Type B pancreatic cell (in vitro differentiated cells): ENCODE results near the gene GPATCH3. TPM values are rescaled to one million over a fixed set of nuclear protein-coding genes. Genes with fewer than 3 reads are reported as not detected.

Experiments
- DNase-seq: peaks from one replicate; pipeline ENCODE4 v3.0.0; 2021; ENCODE audit warnings: mixed read lengths; ENCODE audit not compliant: unreplicated experiment; ENCODE audit errors: extremely low spot score
- H3K27ac Mint-ChIP-seq: 2 replicates; pipeline ENCODE4 v1.8.0; 2021; ENCODE audit warnings: mild to moderate bottlenecking, mixed read lengths
- H3K27me3 Mint-ChIP-seq: 2 replicates; pipeline ENCODE4 v1.8.0; 2021; ENCODE audit warnings: mixed read lengths
- H3K36me3 Mint-ChIP-seq: 2 replicates; pipeline ENCODE4 v1.8.0; 2021; ENCODE audit warnings: mixed read lengths
- H3K4me1 Mint-ChIP-seq: one replicate; pipeline ENCODE4 v1.8.0; 2021; ENCODE audit warnings: mixed read lengths; ENCODE audit not compliant: unreplicated experiment
- H3K4me3 Mint-ChIP-seq: 2 replicates; pipeline ENCODE4 v1.8.0; 2021; ENCODE audit warnings: mild to moderate bottlenecking, mixed read lengths
- H3K9me3 Mint-ChIP-seq: 2 replicates; pipeline ENCODE4 v1.8.0; 2021; ENCODE audit warnings: mixed read lengths
- CTCF ChIP-seq: fragments of 200-600 bp; sonication (generic); conservative IDR thresholded peaks from 2 replicates; pipeline ENCODE4 v1.5.0; 2021; ENCODE audit warnings: antibody characterized with exemption, mild to moderate bottlenecking
- total RNA-seq: library from RNA; stranded (reverse); gene quantifications from 2 replicates; pipeline ENCODE4 v1.2.1, GENCODE V29; 2021; ENCODE audit warnings: low replicate concordance

The GPATCH3 gene
- total RNA-seq, 1 donor from 2014 or later: 19.2 TPM

- H3K4me1 Mint-ChIP-seq: no peaks in the 10 kb centered on the region
- H3K27ac Mint-ChIP-seq: no peak overlapping the region
- no peak for DNase-seq
- TF ChIP-seq CTCF: no peak
- no peaks in the 10 kb centered on the region for H3K9me3 Mint-ChIP-seq
- H3K36me3 Mint-ChIP-seq: peaks cover 25% of the 10 kb centered on the region
- no peaks in the 10 kb centered on the region for H3K27me3 Mint-ChIP-seq
- H3K4me3 Mint-ChIP-seq: no peak overlapping the region
These were observed 37.9 kb upstream of the GPATCH3 start for GRCh38 chr1:26938004-26938658.

DNA sequence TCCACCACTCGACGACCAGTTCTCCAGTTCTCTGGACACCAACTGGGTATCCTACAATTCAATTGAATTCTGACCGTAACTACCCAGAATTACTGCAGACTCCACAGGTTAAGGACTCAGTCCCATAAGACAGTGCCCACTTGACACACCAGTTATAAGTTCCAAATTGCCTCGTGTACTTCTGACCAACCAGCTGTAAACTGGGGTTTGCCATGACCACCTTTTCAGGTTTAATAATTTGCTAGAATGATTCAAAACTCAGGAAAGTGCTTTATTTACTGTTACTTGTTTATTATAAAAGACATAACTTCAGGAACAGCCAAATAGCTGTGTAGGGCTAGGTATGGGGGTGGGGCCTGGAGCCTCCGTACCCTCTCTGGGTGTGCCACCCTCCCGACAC, 36.6 kb upstream of the GPATCH3 start:
- Mint-ChIP-seq H3K4me1 (no peaks in the 10 kb centered on the region), H3K9me3 (no peaks in the 10 kb centered on the region), H3K36me3 (peaks cover 20% of the 10 kb centered on the region), H3K27me3 (no peaks in the 10 kb centered on the region), H3K27ac (no peak overlapping the region), H3K4me3 (no peak overlapping the region)
- no peak for TF ChIP-seq CTCF
- DNase-seq: no peak

DNA sequence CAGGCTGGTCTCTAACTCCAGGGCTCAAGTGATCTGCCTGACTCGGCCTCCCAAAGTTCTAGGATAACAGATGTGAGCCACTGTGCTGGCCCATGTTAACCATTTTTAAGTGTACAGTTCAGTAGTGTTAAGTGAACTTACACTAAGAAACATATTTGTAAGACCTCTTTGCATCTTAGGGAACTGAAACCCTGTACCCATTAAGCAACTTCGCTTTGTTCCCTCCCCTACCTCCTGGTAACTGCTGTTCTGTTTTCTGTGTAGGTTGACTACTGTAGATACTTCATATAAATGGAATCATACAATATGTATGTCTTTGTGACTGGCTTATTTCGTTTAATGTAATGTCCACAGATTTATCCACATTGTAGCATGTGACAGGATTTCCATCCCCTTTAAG, 32.3 kb upstream of the GPATCH3 start:
- Mint-ChIP-seq H3K27ac (no peak overlapping the region), H3K27me3 (no peaks in the 10 kb centered on the region), H3K4me3 (no peak overlapping the region), H3K4me1 (no peaks in the 10 kb centered on the region), H3K36me3 (peaks cover 27% of the 10 kb centered on the region), H3K9me3 (no peaks in the 10 kb centered on the region)
- no peak for DNase-seq
- no peak for TF ChIP-seq CTCF

- Mint-ChIP-seq H3K4me3 (peak overlapping the region; percentile 93), H3K9me3 (no peaks in the 10 kb centered on the region), H3K27me3 (no peaks in the 10 kb centered on the region), H3K36me3 (peaks cover 27% of the 10 kb centered on the region), H3K27ac (no peak overlapping the region), H3K4me1 (peaks cover 26% of the 10 kb centered on the region)
- no peak for DNase-seq
- no peak for TF ChIP-seq CTCF
These were observed 23.4 kb upstream of the GPATCH3 start for GRCh38 chr1:26923711-26924110.

DNA sequence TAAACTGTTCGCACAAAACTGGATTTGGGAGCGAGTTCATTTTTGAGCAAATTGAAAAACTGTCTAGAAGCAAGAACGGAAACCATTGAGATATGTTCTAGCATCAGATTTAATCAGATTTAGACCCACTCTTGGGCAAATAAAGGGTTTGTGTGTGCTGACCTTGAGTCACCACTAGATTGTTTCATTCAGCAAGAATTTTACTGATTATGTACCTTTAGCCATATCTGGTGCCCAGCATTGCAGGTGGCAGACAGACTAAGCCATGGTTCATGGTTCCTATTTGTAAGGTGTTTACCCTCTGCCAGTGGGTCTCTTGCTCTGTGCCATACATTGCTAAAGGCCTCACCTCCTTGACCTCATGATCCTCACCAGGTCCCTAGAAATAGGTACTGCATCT, 22.6 kb upstream of the GPATCH3 start:
- H3K36me3 Mint-ChIP-seq: peaks cover 19% of the 10 kb centered on the region
- peak overlapping the region; percentile 72 for H3K27ac Mint-ChIP-seq
- no peaks in the 10 kb centered on the region for H3K9me3 Mint-ChIP-seq
- H3K4me1 Mint-ChIP-seq: peaks cover 26% of the 10 kb centered on the region
- H3K27me3 Mint-ChIP-seq: no peaks in the 10 kb centered on the region
- DNase-seq: no peak
- H3K4me3 Mint-ChIP-seq: peak overlapping the region; percentile 93
- no peak for TF ChIP-seq CTCF

DNA sequence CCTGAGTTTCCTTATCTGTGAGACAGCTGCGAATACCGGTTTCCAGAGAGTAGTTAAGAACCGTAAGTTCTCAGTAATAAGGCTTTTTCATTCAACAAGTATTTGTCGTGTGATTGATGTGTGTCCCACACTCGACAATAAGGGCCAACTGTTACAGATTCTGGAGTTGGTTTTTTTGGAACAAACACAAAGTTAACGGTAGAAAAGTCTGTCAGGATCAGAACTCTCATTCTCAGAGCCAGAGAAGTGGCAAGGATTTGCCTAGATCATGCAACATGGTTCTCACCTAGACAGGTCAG, 22.1 kb upstream of the GPATCH3 start:
- Mint-ChIP-seq H3K36me3 (peaks cover 18% of the 10 kb centered on the region), H3K4me3 (peak overlapping the region; percentile 93), H3K27me3 (no peaks in the 10 kb centered on the region), H3K4me1 (peaks cover 26% of the 10 kb centered on the region), H3K9me3 (no peaks in the 10 kb centered on the region), H3K27ac (peak overlapping the region; percentile 72)
- no peak for DNase-seq
- no peak for TF ChIP-seq CTCF
